ENCODE measurements around the gene C15orf39.
"Not testable (repeated sequence)": the region's sequence is repeated elsewhere in the genome, so short reads cannot be mapped to it uniquely, and the experiment has no call there.

GRCh38 chr15:75219507-75219929 lies 17.8 kb downstream of the C15orf39 start:
- TF ChIP-seq POLR2A, CTCF (IDR thresholded peaks at IDR 0.05): not testable (repeated sequence)
